GM21576 (cell line): ENCODE results near the gene SYTL3.
"Not testable (repeated sequence)": the region's sequence is repeated elsewhere in the genome, so short reads cannot be mapped to it uniquely, and the experiment has no call there.

Experiments used
- ATAC-seq: cut with Tn5 transposase; IDR thresholded peaks from one replicate; pipeline ENCODE4 v1.9.1; 2021; ENCODE audit warnings: mild to moderate bottlenecking, moderate library complexity; ENCODE audit not compliant: unreplicated experiment

The SYTL3 gene

GRCh38 chr6:158686791-158687381 is 37.0 kb downstream of the SYTL3 start:
- ATAC-seq: peak; percentile 78

DNA sequence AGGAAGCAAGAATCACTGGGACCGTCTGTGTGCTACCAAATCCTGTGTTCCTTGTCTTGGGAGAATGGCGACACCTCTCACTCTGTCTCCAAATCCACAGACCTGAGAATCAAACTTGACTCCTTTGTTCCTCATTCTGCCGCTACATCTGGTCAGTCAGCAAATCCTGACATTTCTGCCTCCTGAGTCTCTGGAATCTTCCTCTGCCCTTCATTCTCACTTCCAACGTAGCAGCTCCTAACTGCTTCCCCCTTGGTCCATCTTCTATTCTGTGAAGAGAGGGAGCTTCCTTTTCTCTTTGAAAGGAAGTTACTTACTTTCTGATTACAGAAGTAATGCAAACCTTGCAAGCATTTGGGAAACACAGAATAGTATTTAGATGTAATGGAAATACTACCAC is 37.7 kb downstream of the SYTL3 start:
- ATAC-seq: no peak

DNA sequence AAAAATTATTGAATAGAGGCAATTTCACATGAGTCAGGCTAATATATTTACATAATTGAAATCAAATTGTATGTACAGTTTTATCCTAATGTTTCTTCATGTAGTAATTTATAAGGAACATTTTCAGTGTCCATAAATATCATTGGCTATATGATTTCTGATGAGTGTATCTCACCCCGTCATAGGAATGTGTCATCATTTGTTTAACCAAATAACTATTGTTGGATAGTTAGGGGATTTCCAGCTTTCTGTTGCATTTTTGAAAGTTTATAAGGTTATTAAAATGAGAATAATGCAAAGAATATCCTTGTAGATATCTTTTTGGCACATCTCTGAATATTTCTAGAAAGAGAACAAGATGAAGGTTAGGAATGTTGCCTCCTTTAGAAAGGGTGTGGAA is 39.0 kb downstream of the SYTL3 start:
- no peak for ATAC-seq

DNA sequence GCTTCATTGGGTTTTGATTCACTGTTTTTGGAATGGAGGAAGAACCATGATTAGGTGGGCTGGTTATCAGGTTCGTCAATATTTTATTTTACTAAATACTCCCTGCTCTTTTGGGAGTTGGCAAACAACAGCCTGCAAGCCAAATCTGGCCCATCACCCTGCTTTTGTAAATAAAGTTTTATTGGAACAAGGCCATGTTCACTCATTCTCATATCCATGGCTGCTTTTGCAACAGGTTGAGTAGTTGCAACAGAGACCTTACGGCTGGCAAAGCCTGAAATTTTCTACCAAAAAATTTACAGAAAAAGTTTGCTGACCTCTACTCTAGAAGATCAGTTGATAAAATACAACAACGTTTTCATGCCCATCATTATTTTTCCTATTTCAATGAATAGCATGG is 45.1 kb downstream of the SYTL3 start:
- no peak for ATAC-seq

DNA sequence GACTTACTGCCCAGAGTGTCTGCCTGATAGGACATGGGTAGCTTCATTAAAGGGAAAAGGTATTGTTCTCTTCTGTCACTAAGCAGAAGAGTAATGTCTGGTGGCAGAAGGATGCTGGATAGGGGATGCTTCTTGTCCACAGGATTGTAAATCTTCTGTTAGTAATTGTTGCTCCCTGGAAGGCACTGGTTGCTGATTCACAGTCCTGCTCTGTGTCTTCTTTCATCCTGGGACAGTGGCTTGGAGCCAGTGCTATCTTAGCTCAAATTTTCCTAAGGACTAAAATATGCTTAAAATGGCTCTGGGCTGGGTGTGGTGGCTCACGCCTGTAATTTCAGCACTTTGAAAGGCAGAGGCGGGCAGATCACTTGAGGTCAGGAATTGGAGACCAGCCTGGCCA is 48.0 kb downstream of the SYTL3 start:
- no peak for ATAC-seq

DNA sequence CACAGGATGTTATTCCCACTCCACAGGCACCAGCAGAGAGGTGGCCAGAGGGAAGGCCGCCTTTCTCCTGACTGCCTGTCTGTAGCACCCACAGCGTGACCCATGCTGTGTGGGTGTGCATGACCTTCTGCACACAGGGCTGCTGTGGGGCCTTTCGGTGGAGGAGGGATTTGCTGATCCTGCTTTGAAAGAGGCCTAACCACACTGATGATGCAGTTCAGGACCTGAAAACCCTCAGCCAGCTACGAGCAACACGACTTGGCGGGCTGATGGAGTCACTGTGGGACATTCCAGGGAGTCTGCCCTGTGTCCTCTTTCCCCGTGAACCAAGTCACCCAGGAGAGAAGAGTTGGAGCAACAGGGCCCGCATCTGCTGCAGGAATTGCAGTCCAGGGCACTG is 49.1 kb downstream of the SYTL3 start:
- ATAC-seq: no peak

- not testable (repeated sequence) for ATAC-seq
Measured at GRCh38 chr6:158701268-158701667, 51.4 kb downstream of the SYTL3 start.

DNA sequence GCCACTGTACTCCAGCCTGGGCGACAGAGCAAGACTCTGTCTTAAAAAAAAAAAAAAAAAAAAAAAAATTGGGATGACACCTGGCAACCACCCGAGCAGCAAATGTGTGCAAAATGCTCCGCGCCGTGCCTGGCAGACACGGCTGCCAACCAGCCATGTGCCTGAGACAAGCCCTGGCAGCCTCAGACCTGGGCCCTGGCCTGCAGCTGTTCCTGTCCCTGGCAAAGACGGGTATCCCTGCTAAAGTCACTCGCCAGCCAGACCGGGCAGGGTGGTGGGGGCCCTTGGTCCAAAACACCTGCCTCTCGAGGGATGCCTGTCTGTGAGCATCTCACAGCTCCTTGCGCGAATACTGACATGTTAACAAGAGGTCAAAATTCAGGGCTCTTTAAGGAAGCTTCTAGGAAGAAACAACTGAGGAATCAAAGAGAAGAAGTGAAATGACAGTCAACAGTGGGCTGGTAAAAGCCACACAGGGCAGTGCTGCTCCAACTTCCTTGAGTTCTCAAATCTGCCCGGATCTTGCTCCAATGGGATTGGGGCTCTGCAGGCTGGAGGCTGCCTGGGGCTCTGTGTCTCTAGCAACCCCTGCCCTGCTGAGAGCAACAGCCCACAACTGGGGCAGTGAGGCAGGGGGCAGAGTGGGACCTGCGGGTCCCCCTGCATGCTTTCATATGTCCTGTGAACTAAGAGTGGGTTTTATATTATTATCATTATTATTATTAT is 53.4 kb downstream of the SYTL3 start:
- ATAC-seq: no peak

DNA sequence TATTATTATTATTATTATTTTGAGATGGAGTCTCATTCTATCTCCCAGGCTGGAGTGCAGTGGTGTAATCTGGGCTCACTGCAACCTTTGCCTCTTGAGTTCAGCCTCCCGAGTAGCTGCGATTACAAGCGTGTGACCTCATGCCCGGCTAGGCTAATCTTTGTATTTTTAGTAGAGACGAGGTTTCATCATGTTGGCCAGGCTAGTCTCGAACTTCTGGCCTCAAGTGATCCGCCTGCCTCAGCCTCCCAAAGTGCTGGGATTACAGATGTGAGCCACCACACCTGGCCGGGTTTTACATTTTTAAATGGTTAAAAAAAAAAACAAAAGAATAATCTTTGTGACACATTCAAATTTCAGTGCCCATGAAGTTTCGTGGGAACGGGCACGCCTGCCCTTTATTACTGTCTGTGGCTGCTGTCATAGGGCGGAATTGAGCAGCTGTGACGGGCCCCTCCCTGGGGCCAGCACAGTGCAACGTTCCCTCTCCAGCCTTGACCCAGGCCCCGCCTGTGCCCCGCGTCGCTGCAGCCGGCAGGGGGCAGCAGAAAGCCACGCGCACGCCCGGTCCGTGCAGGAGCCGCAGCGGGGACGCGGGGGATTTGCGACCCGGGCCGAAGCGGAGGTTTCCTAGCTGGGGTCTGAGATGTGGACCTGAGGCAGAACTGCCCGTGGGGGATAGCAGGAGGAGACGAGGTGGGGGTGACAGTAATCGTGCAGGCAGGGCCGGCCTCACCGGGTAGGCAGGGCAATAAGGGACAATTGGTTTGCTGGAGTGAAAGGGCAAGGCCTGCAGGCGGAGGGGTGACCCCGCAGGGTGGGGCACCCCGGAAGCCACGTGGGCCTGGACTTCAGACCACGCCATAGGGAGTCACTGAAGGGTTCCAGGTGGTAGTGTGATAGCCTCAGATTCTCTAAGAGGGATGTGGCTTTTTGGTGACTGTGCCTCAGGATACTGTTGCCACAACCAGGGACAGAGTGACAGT is 54.3 kb downstream of the SYTL3 start:
- ATAC-seq: peak; percentile 88

- ATAC-seq: no peak
Measured at GRCh38 chr6:158705386-158706126, 55.7 kb downstream of the SYTL3 start.

DNA sequence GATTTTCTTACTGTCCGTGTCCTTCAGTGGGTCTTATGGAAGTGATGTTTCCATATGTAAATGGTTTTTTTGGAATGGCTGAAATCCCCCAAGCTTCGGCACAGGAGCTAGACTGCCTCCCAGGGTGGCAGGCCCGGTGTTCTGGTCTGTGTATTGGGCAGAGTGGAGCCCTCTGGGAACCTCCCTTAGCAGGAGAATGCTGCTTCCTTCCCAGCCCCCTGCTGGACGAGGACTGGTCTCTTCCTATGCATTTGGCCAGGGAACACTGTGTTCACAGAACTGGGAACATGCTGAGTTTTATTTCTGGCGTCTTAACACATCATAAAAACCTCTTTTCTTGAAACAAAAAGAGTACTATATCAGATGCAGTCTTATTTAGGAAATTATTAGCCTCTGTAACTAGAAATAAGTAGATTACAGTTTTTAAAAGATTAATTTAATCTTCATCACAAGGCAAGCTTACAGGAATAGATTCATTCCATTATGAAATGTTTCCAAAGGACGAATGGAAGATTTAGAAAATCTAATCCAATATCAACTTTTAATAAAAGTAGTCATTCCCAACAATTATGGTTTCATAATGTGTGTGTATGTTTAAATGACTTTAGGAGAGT is 56.6 kb downstream of the SYTL3 start:
- ATAC-seq: no peak

DNA sequence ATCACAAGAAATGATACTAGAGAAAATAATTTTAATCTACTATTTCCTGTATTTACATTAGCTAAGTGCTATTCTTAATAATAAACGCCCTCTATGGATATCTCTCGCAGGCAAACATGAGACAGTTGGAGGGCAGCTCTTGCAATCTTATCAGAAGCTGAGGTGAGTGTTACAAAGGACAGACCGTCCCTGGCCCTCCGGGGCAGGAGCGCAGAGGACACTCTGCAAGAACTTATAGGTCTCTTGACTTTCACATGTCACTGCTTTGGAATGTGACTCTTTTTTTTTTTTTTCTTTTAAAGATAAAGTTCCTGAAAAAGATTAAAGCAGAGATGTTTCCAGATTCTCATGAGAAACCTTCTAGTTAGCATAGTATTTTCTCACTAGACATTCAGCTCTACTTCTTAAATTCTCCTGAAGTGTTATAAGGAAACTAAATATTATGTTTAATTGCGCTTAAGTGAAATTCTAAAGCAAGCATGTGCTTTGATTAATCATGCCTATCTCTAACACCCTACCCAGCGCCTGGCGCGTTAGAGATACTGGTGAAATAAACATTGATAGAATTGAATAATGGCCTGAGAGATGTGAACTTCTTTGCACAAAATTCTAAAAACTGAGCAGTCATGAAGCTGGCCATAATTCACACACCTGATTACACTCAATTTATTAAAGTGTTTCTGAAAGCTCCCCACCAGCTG is 57.4 kb downstream of the SYTL3 start:
- ATAC-seq: no peak

GRCh38 chr6:158707821-158708195 is 58.0 kb downstream of the SYTL3 start:
- no peak for ATAC-seq

- no peak for ATAC-seq
Measured at GRCh38 chr6:158708239-158708638, 58.4 kb downstream of the SYTL3 start.

DNA sequence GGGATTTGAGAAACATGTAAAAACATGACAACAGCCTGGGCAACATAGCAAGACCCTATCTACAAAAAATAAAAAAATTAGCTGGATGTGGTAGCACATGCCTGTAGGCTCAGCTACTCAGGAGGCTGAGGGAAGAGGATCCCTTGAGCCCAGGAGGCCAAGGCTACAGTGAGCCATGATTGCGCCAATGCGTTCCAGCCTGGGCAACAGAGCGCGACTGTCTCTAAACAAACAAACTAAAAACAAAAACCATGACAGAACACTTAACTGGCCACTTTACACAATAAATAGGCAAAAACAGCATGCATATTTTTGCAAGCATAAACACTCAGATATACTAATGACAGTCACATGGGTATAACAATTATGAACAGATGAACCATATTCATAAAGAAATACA is 60.0 kb downstream of the SYTL3 start:
- ATAC-seq: no peak

GRCh38 chr6:158711264-158711663 is 61.4 kb downstream of the SYTL3 start:
- ATAC-seq: no peak

GRCh38 chr6:158713469-158713868 is 63.6 kb downstream of the SYTL3 start:
- no peak for ATAC-seq

GRCh38 chr6:158714706-158715105 is 64.9 kb downstream of the SYTL3 start:
- no peak for ATAC-seq

GRCh38 chr6:158715330-158716311 is 65.8 kb downstream of the SYTL3 start:
- peak; percentile 53 for ATAC-seq
